Measurements from ENCODE around the gene THSD7A.
A peak's percentile ranks its signal among the peaks of the same experiment; 100 is the strongest.
"Not testable (repeated sequence)": the region's sequence is repeated elsewhere in the genome, so short reads cannot be mapped to it uniquely, and the experiment has no call there.

The THSD7A gene

DNA sequence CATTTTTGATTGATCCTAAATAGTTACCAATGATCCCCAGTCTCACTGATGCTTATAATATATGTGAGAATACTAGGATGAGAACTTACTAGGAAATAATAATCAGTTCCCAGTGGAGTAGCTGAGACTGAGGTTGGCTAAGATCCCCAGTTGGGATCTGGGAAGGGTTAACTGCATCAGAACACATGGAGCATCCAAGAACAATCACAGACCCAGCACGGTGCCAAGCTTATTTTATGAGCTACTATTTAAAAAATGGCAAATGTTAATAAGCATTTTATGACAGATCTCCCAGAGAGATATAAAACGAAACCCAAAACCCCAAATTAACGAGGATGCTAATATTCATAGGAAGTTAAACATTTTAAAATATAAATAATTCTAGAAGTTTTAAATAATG is 379.5 kb downstream of the THSD7A start:
- in situ Hi-C loops (cut with MboI; ENCODE audit: low pct_unique_long_range_greater_than_20kb, low sequenced_read_pairs) = no loop called here
- no peak for DNase-seq

DNA sequence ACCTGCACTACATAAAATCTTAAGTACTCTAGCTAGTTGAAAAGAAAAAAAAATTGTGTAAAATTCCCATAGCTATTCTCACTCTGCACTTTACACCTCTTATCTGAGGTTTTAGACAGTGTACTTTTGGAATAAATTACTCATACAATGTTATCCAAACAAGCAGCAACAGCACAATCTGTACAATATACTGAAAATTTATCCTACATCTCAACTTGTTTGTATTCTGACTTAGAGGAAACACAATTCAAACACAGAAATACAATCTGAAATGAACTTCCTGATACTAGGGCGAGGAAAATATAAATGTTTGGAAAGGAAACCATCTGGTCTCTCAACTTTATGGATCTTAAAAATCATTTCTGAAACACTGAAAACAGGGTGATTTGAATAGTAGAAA is 381.7 kb downstream of the THSD7A start:
- DNase-seq = no peak
- in situ Hi-C loops (cut with MboI; ENCODE audit: low pct_unique_long_range_greater_than_20kb, low sequenced_read_pairs) = no loop called here

DNA sequence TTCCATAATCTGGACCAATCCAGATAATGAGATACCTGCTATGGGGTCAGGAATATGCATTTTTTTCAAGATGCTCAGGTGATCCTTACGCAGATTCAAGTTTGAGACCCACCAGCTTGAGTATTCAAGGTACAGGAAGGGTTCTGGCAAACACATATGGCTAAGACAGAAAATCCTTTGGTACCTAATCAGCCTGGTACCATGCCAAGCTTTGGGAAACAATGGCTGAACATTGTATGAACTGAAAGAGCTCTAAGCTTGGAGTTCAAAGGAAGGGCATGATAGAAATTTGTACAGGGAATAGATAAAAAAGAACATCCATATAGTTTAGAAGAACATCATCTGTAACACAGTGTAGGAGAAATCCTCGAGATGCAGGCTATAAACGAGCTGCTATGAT is 382.7 kb downstream of the THSD7A start:
- DNase-seq = no peak
- in situ Hi-C loops (cut with MboI; ENCODE audit: low pct_unique_long_range_greater_than_20kb, low sequenced_read_pairs) = no loop called here

DNA sequence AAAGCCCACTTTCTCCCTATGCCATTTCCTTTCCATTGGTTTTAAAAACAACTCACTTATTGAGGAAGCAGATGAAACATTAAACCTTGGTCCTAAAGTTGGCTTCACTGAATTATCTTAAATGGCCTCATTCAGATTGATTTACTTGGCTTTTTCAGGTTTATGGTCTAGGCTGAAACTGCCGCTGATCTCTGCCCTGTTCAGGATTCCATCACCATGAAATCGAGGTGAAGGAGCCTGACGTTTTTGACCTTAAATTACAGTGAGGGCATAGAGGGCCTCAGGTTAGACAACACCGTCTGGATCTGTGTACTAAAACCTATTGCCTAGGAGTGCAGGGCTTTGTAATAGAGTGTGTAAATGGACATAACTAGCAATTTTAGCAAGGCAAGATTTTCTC is 383.7 kb downstream of the THSD7A start:
- in situ Hi-C loops (cut with MboI; ENCODE audit: low pct_unique_long_range_greater_than_20kb, low sequenced_read_pairs) = no loop called here
- DNase-seq = no peak

DNA sequence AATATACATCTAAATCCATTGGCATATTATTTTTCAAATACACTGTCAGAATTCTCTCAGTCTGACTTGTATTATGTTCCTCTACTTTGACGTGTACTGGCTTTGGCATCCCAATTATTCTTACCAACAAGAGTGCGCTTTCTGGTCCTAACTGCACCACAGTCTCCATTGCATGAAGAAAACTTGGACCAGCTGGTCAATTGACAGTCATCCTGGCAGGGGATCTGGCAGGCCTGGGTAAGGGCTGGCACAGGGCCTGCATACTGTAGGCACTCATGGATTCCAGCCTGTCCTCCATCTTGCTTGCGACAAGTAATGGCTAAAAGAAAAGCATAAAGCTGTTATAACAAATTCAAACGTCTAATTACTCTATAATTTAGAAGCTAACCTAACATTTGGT is 384.9 kb downstream of the THSD7A start:
- no peak for DNase-seq
- in situ Hi-C loops (cut with MboI; ENCODE audit: low pct_unique_long_range_greater_than_20kb, low sequenced_read_pairs) = no loop called here

DNA sequence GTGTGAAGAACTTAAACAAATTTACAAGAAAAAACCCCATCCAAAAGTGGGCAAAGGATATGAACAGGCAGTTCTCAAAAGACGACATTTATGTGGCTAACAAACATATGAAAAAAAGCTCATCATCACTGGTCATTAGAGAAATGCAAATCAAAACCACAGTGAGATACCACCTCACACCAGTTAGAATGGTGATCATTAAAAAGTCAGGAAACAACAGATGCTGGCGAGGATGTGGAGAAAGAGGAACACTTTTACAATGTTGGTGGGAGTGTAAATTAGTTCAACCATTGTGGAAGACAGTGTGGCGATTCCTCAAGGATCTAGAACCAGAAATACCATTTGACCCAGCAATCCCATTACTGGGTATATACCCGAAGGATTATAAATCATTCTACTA is 388.1 kb downstream of the THSD7A start:
- in situ Hi-C loops (cut with MboI; ENCODE audit: low pct_unique_long_range_greater_than_20kb, low sequenced_read_pairs); DNase-seq: not testable (repeated sequence)

DNA sequence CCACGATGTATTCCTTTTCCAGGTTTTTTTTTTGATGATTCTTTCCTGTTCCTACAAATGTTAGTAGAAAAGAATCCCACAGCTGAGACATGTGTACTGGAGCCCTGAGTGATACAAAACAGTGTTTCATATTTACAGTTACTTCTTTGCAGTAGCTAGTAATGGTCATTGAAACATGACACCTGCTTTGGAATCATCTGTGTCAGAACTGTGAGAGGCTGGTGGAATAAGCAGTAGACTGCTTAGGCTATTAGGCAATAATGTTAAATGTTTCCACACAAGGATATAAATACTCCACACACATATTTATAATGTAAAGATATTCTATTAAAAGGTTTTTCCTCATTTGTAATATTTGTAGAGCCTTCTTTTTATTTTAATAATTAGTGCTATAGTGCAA is 394.0 kb downstream of the THSD7A start:
- in situ Hi-C loops (cut with MboI; ENCODE audit: low pct_unique_long_range_greater_than_20kb, low sequenced_read_pairs) = no loop called here
- DNase-seq = no peak

DNA sequence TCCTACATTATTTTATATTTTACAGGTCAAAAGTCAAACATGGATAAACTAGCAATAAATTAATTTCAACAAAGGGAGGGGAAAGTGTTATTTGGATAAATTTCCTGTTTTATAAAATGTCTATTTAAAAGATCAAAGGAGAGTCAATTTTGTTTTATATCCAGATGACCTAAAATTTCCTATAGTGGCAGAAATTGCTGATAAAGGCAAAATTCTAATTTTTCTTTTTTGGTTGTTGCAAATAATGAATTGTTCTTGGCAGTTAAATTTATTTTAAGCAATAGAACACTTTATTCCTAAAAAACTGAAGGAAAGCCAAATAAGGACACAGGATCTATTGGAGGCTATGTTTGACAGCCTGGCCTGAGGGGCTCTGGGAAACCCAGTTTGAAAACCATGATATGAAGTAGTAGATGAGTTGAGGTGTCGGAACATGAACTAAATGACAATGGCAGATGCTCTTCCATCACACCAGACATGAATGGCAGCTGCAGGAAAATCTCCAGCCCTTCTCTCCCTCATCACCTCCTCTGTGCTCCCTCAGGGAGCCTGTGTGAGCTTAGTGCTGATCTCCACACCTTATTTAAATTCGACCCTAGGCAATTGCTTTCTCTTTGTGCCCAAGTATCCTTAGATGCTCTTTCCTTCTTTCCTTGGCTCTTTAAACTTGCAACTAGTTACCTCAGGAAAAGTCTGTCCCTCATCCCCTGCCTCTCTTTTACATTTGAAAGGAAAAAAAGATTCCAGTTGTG is 395.0 kb downstream of the THSD7A start:
- no peak for DNase-seq
- in situ Hi-C loops (cut with MboI; ENCODE audit: low pct_unique_long_range_greater_than_20kb, low sequenced_read_pairs) = no loop called here

DNA sequence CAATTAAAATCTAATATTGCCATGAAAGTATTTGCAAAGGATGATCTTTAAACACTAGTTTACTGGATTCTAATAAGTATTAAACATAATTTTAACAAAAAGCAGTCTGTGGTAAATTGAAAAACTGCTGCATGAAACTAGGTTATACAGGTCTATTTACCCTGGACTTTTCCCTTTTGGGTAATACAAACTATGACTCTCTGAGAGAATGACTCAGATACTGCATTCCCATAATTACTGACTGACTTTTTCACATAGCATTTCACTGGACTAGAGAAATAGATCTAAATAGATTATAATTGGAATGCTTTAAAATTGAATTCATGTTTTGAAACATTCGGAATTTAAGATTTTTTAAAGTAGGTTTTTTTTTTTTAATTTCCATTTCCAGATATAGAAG is 395.7 kb downstream of the THSD7A start:
- DNase-seq = no peak
- in situ Hi-C loops (cut with MboI; ENCODE audit: low pct_unique_long_range_greater_than_20kb, low sequenced_read_pairs) = no loop called here

DNA sequence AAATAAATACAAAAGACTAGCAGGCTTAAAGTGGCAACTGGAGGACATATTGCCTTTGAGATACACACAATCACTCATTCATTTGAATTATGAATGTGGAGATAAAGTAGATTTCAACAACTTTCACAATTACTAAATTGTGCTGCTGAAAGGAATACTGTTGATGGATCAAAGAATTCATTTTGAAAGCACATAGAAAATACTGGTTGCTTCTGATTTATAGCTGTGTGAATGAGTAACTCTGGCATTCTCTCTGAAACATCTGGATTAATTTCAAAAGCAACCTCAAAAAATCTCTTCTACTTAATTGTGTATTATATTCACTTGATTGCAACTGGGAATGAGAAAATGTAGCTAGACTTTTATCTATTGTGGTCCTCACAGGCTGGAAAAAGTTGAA is 397.6 kb downstream of the THSD7A start:
- in situ Hi-C loops (cut with MboI; ENCODE audit: low pct_unique_long_range_greater_than_20kb, low sequenced_read_pairs) = no loop called here
- DNase-seq = no peak

DNA sequence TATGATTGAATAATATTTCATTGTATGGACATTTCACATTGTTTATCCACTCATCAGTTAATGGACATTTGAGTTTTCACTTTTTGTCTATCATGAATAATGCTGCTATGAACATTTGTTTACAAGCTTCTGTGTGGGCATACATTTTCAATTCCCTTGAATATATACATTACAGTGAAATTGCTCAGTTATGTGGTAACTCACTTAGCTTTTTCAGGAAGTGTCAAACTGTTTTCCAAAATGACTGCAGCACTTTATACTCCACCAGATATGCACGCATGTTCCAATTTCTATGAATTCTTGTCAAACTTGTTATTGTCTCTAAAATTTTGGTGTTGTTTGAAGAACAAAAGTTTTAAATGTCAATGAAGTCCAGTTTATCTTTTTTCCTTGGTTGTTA is 401.2 kb downstream of the THSD7A start:
- in situ Hi-C loops (cut with MboI; ENCODE audit: low pct_unique_long_range_greater_than_20kb, low sequenced_read_pairs) = no loop called here

DNA sequence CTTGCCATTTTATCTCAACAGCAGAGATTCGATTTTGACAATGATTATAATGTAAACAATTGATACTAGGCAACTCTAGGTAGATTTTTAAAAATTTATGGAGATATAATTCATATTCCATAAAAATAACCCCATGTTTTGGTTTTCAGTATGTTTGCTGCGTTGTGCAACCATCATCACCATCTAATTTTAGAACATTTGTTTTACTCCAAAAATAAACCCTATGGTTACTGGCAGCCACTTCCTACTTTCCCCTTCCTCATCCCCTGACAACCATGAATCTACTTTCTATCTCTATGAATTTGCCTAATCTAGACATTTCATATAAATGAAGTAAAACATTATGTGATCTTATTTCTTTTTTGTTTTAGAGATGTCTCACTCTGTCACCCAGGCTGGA is 401.9 kb downstream of the THSD7A start:
- peak; percentile 66 for DNase-seq
- in situ Hi-C loops (cut with MboI; ENCODE audit: low pct_unique_long_range_greater_than_20kb, low sequenced_read_pairs) = no loop called here

More for the DNA sequence above, 401.2 kb downstream of the THSD7A start:
- no peak for DNase-seq

DNA sequence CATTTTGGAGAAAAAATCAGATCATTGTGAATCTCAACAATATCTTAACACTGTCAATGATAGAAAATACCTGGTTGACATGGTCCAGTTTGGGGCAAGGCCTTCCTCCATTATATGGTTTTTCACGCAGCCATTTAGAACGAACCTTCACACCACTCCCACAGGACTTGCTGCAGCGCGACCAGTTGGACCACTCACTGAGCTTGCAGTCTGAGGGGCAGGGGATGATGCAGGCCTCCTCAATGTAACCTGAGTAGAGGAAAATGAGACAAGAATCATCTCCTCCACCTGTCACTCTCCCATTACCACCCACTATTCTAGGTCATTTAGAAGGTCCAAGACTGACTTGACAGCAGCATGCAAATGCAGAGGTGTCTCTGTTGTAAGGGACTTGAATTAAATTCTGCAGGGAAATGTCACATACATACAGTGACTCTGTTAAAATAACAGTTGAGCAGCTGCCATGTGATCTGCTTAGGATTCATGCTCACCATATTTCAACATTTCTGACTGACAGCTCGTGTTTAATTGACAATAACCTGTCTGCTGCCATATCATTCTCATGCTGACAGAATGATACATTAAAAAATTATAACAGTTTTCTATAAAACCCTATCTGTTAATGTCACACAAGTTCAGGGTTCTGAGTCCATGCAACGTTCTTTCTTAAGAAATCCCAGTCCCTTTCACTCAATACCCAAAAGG is 403.0 kb downstream of the THSD7A start:
- DNase-seq = no peak
- in situ Hi-C loops (cut with MboI; ENCODE audit: low pct_unique_long_range_greater_than_20kb, low sequenced_read_pairs) = no loop called here

DNA sequence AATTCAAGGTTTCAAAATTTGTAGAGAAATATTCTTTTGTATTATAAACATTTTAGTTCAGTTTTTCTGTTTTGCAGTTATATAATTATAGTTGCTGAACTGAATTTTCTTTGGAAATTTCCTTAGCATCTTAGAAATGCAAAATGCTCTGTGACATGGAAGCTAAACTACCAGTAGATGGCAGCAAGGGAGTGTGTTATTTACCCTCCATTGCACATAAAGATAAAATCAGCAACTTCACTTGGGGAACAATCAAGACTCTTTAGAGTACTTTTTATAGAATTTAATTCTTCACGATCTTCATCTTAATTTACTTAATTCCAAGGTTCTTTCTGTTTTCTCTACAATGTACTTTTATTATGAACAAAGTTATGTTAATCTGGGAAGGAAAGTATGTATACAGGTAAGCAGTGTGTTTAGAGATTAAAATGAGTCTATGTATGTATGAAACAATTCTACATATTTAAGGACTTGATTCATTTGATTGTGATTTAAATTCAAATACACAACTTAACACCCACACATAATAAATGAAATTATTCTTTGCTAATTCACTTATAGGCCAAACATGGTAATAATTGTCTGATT is 404.2 kb downstream of the THSD7A start:
- DNase-seq = peak; percentile 68
- in situ Hi-C loops (cut with MboI; ENCODE audit: low pct_unique_long_range_greater_than_20kb, low sequenced_read_pairs) = no loop called here

DNA sequence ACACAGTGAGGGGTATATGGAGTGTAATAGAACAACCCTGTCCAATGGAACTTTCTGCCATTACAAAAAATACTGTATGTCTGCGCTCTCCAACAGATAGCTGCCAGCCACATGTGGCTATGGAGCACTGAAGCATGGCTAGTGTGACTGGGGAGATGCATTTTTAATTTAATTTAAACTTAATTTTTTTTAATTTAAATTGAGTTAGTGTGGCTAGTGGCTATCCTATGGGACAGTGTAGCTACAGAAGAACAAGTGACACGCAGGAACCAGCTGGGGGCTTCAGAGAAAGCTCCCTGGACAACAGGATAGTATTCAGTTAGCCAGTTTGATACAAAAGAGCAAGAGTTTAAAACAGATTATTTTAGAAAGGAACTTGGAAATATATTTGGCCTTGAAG is 408.0 kb downstream of the THSD7A start:
- no peak for DNase-seq

DNA sequence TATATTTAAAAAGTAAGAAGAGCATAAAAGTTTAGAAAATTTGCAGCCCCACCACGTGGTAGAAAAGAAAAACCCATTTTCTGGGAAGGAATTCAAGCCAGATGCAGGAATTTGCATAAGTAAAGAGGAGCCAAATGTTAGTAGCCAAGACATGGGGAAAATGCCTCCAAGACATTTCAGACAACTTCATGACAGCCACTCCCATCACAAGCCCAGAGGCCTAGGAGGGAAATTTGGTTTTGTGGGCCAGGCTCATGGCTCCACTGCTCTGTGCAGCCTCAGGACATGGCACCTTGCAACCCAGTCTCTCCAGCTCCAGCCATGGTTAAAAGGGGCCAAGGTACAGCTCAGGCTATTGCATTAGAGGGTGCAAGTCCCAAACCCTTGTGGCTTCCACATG is 411.9 kb downstream of the THSD7A start:
- in situ Hi-C loops (cut with MboI; ENCODE audit: low pct_unique_long_range_greater_than_20kb, low sequenced_read_pairs) = no loop called here
- DNase-seq = no peak

More for the DNA sequence above, 408.0 kb downstream of the THSD7A start:
- in situ Hi-C loops (cut with MboI; ENCODE audit: low pct_unique_long_range_greater_than_20kb, low sequenced_read_pairs) = no loop called here

DNA sequence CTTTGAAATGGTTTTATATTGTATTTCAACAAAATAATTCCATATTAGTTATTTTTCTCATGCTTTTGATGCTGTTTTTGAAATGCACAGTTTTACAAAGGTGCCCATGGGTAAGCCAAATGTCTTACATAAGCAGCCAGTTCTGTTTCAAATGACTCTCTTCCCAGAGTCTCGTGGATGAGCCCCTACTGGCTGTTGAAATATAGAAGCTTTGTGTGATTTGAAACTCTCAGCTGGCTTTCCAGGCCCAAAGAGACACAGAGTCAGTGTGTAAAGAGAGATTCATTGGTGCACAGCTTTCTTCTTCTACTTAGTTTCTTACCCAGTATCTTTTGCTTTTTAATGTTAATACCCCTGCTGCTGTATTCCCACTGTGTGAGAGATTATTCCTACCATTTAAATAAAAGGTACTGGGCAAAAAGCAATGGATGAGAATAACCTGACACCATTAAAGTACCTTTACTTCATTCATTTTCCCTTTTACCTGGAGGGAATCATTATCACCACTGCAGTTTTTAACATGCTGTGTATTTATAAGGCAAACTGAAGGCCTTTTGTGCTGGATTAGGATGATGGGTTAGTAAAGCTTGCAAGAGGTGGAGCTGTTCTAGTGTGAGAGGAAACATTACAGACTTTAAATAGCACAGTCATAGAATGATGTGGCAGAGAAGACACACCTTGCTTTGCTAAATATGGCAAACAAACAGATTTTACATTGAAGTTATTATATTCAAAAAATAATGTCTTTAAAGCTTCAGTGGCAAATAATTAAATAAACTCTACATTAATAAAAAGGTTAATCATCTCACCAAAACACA is 415.1 kb downstream of the THSD7A start:
- no peak for DNase-seq
- in situ Hi-C loops (cut with MboI; ENCODE audit: low pct_unique_long_range_greater_than_20kb, low sequenced_read_pairs) = no loop called here

DNA sequence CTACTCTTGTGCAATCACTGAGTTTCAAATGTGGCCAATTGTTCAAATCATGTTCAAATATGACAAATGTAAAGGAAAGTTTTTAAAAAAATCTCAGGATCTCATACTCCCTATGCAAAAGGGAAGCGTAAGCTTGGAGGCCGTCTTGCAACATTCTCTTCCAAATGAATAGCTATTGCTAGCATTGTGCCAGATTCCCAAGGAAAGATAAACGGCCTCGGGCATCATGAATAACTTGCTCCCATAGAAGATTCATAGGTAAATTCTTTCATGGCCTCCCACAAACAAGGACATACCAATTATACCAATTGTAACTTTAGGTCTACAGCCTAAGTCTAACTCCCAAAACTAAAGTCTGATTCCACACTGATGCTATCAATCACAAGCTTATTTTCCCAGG is 416.9 kb downstream of the THSD7A start:
- in situ Hi-C loops (cut with MboI; ENCODE audit: low pct_unique_long_range_greater_than_20kb, low sequenced_read_pairs) = no loop called here
- DNase-seq = no peak

DNA sequence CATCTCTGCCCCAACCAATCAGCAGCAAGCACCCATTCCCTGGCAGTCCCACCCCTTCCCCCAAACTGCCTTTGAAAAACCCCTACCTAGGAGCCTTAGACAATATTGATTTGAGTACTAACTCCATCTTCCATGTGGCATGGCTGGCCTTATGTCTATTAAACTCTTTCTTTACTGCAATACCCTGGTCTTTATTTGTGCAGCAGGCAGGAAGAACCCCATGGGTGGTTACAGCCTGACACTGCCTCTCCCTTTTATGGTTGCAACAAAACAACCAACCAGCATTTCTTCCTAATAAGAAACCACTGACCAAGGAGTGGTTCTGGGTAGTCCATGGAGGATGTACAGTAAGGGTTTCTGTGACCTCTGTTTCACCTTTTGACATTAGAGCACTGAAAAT is 418.1 kb downstream of the THSD7A start:
- in situ Hi-C loops (cut with MboI; ENCODE audit: low pct_unique_long_range_greater_than_20kb, low sequenced_read_pairs) = no loop called here
- no peak for DNase-seq

DNA sequence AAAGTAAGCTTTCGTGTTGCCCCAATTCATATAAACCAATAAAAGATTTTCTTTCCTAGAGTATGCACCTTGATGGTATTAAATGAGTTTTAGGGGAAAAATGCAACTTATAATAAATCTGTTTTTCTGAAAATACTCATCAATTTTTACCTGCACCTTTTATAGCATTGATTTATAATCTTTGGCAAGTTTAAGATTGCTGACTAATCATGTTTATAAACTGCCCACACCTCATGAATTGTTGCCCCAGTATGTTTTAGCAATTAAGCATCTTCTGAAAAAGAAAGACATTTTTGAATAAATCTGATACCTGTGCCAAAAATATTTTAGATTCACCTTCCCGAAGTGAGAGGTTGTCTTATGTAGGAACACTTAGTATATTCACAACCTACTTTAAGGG is 420.0 kb downstream of the THSD7A start:
- in situ Hi-C loops (cut with MboI; ENCODE audit: low pct_unique_long_range_greater_than_20kb, low sequenced_read_pairs) = no loop called here
- no peak for DNase-seq

Measured in KBM-7 (cell line).